Stomach smooth muscle (tissue), 2 donors: ENCODE results near the gene ICAM4.

Source experiments
- H3K27ac ChIP-seq: one replicate; pipeline ENCODE4 v1.7.0; 2013; ENCODE audit warnings: mild to moderate bottlenecking, low read length, inconsistent platforms
- H3K27me3 ChIP-seq, 2 donors: one replicate each; pipeline ENCODE4 v1.7.0; 2013; ENCODE audit warnings: low read length in 2 of 2; ENCODE audit not compliant: insufficient read depth in 2 of 2, control insufficient read depth in 1 of 2
- H3K36me3 ChIP-seq, 2 donors: one replicate each; pipeline ENCODE4 v1.7.0; 2013; ENCODE audit warnings: low read length in 2 of 2; ENCODE audit not compliant: control insufficient read depth in 2 of 2, insufficient read depth in 2 of 2
- H3K4me1 ChIP-seq: one replicate; pipeline ENCODE4 v1.7.0; 2013; ENCODE audit warnings: low read length; ENCODE audit not compliant: control insufficient read depth, insufficient read depth
- H3K4me3 ChIP-seq, 2 donors: one replicate each; pipeline ENCODE4 v1.7.0; 2013; ENCODE audit warnings: low read length in 2 of 2
- H3K9ac ChIP-seq, 2 donors: one replicate each; pipeline ENCODE4 v1.7.0; 2013; ENCODE audit warnings: low read length in 2 of 2, mild to moderate bottlenecking in 1 of 2
- H3K9me3 ChIP-seq, 2 donors: one replicate each; pipeline ENCODE4 v1.7.0; 2013; ENCODE audit warnings: low read length in 2 of 2; ENCODE audit not compliant: control insufficient read depth in 2 of 2
- donor health status: healthy.
- donor health status: Pancreatic carcinoma.

Gene ICAM4

DNA sequence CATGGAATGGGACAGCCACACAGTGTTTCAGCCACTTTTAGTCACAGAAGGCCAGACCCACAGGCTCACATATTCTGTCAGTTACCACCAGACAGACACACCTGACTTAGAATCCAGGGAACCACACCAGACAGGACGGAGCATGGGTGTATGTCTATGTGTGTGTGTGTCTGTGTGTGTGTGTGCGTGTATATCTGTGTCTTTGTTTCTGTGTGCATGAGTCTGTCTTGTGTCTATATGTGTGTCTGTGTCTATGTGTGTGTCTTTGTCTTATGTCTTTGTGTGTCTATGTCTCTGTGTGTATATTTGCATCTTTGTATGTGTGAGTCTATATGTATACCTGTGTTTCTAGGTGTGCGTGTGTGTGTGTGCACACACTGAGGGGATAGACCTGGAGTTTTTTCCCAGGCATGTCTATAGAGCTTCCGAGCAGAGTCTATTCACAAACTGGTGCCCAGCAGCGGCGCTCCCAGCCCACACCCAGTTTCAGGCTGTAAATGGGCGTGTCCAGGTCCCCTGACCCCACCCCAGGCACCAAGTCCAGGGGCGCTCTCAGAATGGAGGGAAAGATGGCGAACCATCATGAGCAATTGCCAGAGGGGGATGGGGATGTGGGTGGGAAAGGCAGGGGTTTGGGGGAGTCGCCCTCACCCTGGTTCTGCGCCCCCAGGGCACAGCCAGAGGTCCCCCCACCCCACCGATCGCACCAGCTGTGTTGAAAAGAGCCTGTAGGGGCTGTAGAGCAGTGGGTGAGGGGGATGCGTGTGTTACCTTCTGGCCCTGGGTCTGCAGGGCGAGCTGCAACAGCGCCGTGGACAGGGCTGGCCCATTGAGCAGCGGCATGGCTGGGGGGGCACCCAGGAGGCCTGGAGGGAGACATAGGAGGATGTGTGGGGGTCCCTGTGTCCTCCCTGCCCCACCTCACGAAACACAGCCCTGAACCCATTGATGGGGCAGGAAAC, 35.4 kb downstream of the ICAM4 start:
- Histone ChIP-seq H3K36me3 (peaks cover 40 to 49% of the 10 kb centered on the region in 2 donors), H3K4me1 (no peaks in the 10 kb centered on the region), H3K4me3 (no peak overlapping the region), H3K27me3 (no peaks in the 10 kb centered on the region), H3K9ac (no peak overlapping the region), H3K27ac (no peak overlapping the region), H3K9me3 (no peaks in the 10 kb centered on the region)

DNA sequence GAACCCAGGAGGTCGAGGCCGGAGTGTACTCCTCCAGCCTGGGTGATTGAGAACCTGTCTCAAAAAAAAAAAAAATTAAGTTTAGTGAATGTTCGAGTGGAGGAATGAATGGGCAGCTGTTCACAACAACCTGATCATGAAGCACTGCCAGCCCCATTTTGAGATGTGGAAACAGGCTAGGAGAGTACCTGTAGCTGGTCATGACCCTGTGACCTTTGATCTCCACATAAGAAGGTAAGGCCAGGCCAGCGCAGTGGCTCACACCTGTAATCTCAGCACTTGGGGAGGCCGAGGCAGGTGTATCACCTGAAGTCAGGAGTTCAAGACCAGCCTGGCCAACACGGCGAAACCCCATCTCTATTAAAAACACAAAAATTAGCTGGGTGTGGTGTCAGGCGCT, 39.0 kb downstream of the ICAM4 start:
- no peak overlapping the region for H3K27ac ChIP-seq
- peaks cover 53 to 58% of the 10 kb centered on the region in 2 donors for H3K36me3 ChIP-seq
- no peaks in the 10 kb centered on the region for H3K9me3 ChIP-seq
- H3K4me1 ChIP-seq = no peaks in the 10 kb centered on the region
- no peak overlapping the region for H3K4me3 ChIP-seq
- H3K9ac ChIP-seq = no peak overlapping the region
- no peaks in the 10 kb centered on the region for H3K27me3 ChIP-seq

DNA sequence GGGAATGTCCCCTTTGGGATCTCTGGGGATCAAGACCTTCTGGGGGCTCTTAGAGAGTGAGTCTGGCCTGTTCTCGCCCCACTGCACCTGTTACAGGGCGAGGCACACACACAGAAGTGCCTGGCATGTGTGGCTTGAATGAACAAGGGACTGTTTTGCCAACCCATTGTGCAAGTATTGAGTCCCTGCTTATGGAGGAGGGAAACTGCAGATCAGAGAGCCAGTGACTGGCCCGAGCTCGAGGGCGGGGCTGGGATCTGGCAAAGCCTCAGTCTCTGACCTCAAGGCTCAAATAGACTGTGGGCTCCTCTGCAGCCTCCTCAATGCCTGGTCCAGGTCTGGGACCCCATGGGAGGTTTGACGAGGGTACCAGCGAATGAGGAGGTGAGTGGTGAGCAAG, 41.0 kb downstream of the ICAM4 start:
- Histone ChIP-seq H3K4me1 (peaks cover 12% of the 10 kb centered on the region), H3K27ac (no peak overlapping the region), H3K9ac (no peak overlapping the region), H3K27me3 (no peaks in the 10 kb centered on the region), H3K4me3 (no peak overlapping the region), H3K36me3 (peaks cover 42 to 46% of the 10 kb centered on the region in 2 donors), H3K9me3 (no peaks in the 10 kb centered on the region)

DNA sequence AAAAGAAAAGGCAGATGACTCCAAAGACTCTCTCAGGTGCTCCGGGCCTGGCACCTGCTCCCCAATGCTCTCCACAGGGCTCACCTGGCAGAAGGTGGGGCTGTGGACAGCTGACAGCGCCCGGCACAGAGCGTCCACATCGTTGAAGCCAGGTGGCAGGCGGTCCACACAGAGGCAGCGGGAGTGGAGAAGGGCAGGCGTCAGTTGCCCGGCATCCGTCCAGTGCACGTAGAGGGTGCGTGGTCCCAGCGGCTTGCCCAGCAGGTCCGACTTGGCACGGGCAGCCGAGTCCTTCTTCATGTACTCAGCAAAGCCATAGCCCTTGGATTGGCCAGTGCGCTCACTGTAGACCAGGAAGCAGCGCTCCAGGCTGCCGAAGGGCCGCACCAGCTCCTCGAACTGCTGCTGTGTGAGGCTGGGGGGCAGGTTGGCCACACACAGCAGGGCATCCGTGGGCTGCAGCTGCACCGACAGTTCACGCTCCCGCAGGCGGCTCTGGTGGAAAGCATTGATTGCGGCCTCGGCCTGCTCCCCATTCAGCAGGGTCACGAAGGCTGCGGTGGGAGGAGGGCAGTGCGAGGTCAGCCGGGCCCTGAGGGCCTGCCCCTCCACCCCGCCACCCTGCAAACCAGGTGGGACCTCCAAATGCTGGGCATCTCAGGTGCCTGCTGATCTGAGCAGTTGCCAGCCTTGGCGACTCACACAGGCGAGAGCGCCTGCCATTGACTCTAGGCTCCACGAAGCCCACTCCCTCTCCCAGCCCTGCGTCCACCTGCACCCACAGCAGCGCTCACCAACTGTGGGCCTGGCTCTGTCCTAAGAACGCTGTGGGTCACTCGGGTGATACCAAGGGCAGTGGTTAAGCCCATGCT, 42.0 kb downstream of the ICAM4 start:
- Histone ChIP-seq H3K27ac (no peak overlapping the region), H3K9ac (no peak overlapping the region), H3K36me3 (peaks cover 40 to 42% of the 10 kb centered on the region in 2 donors), H3K4me3 (no peak overlapping the region), H3K27me3 (no peaks in the 10 kb centered on the region), H3K4me1 (peaks cover 16% of the 10 kb centered on the region), H3K9me3 (no peaks in the 10 kb centered on the region)

DNA sequence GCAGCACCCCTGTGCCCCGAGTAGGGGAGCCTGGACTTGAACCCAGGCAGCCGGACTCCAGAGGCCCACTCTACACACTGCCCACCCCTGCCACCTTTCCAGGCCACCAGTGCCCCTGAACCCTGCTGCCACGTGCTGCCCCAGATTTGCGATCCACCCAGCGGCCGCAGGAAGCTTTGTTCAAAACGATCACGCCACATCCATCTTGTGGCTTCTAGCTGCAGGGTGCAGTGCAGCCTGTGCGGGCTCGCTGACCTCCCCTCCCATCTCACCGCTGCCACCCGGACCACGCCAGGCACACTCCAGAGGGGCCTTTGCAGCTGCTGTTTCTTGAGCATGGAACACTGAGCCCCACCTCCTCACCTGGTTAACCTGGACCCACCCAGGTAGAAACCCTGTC, 42.8 kb downstream of the ICAM4 start:
- H3K9ac ChIP-seq = no peak overlapping the region
- no peak overlapping the region for H3K4me3 ChIP-seq
- H3K9me3 ChIP-seq = no peaks in the 10 kb centered on the region
- H3K27me3 ChIP-seq = no peaks in the 10 kb centered on the region
- peaks cover 24% of the 10 kb centered on the region for H3K4me1 ChIP-seq
- H3K36me3 ChIP-seq = peaks cover 40 to 41% of the 10 kb centered on the region in 2 donors
- H3K27ac ChIP-seq = no peak overlapping the region

DNA sequence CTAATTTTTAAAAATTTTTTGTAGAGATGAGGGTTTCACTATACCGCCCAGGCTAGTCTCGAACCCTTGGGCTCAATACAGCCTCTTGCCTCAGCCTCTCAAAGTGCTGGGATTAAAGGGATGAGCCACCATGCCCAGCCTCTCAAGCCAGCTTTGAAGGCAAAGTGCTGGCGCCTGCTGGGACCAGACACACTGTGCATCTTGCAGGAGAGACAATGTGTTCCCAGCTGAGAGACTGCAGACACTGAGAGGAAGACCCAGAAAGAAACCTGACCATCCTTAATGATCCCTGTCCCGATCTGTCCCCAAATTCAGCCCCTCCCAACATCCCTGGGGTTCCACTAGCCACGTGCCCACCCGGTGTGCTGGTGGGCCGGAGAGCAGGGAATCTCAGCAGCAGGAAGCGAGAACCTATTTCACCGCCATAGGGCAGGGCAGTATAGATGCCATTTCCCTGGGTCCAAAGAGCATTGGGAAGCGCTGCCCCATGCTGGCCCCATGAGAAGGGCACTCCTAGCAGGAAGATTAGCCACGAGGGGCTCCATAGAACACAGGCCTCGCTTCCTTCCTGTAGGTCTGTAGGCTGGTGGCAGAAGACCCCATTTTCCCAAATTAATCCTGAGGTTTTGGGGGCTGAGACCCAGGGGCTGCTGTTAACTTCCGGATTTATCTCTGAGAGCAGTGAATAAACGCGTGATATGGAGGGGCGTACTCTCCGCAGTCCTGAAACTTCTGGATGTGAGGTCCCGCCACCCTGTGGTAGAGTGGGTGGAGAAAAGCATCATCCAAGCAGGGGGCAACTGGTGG, 45.6 kb downstream of the ICAM4 start:
- Histone ChIP-seq H3K9ac (peak overlapping the region; percentile 54 to 75), H3K36me3 (peaks cover 27 to 28% of the 10 kb centered on the region in 2 donors), H3K27me3 (no peaks in the 10 kb centered on the region), H3K4me3 (peak overlapping the region; percentile 88 to 89), H3K9me3 (no peaks in the 10 kb centered on the region), H3K4me1 (peaks cover 31% of the 10 kb centered on the region), H3K27ac (peak overlapping the region; percentile 82)

DNA sequence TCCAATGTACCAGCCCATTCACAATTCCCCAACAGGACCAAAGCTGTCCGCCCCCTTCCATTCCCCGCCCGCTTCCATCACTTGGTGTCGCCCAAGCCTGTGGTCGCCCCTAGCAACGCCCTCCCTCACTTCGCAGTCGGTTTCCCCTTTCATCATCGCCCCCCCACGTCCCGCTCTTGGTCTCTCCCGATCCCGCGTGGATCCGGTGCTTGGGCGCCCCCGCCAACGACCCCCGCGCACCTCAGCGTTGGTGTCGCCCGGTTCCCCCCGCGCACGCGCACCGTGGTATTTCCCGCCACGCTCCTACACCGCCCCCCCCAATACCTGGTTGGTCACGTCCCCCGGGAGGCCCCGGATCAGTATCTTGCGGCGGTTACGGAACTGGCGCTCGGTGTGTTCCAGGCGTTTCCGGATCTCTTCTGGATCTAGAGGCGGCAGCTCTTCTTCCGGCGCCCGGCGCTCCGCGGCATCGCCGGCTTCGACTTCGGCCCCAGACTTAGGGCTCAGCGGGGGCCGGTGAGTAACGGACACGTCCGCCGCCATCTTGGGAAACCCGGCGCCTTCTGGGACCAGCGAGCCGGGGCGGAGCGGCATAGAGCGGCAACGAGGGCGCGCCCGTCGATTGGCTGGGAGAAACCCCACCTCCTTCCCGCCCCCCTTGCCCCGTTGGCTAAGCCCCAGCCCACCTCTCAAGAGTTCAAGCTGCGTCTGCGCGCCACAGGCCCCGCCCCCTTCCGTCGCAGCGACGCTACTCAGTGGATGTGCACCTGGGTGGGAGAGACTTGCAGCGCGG, 46.4 kb downstream of the ICAM4 start, which contains the start of gene RAVER1:
RAVER1 (minus strand) TSS at position 565 of the 793 bp plus-strand sequence; CDS start at position 543, 22 bp downstream.
- Histone ChIP-seq H3K4me3 (peak within 1 kb of the TSS; percentile 89 to 91), H3K36me3 (peaks cover 19 to 20% of the 10 kb centered on the region in 2 donors), H3K9me3 (no peaks in the 10 kb centered on the region), H3K27me3 (no peaks in the 10 kb centered on the region), H3K4me1 (peaks cover 31% of the 10 kb centered on the region), H3K9ac (peak within 1 kb of the TSS; percentile 54 to 75), H3K27ac (peak within 1 kb of the TSS; percentile 82)

DNA sequence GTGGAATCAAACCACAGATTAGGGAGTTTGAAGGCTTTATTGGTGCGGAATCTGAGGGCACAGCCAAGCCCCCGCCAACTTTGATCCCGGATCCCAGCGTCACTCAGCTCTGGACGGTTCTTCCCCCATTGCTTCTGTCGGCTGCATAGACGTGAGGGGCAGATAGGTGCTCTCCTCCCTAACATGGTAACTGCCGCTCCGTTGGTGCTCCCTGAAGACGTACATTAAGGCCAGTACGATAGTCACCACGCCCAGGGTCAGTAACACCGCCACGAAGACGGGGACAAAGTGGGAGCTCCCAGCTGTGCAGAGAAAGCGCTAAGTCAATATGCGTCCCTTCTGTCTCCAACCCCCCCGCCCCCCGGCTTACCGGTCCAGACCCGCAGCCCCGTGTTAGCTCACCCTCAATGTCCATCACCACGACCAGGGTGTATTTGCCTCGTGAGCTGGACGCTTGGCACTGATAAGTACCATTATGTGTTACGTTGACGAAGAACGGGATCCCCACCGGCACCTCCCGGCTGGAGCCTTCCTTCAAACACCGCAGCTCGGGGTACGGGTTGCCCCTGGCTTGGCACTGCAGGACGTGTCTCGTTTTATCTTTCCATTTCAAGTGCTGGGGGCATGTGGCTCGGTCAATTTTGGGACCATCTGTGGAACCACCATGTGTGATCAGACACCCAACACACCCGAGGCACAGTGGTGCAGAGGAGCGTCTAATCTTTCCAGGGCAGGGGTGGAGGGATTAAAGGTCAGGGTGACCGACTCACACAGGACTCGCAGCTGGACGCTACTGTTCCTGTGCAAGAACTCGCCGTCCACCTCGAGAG, 47.2 kb downstream of the ICAM4 start:
- Histone ChIP-seq H3K4me1 (peaks cover 31% of the 10 kb centered on the region), H3K27ac (peak overlapping the region; percentile 82), H3K4me3 (peak overlapping the region; percentile 89 to 91), H3K9ac (peak overlapping the region; percentile 54 to 55), H3K9me3 (no peaks in the 10 kb centered on the region), H3K27me3 (no peaks in the 10 kb centered on the region), H3K36me3 (peaks cover 12% of the 10 kb centered on the region in 2 donors)
